Stimulated activated CD8-positive, alpha-beta memory T cell treated with anti-CD3 and anti-CD28 coated beads, Interleukin-4, amount 100 ng/mL, for 1 hour (primary cell): ENCODE data around the gene SLC6A6.

Source experiments
- DNase-seq, 2 donors: peaks; one replicate each; pipeline ENCODE4 v3.0.0-alpha.2; 2020; ENCODE audit warnings: low read depth in 2 of 2, low spot score in 1 of 2

The SLC6A6 gene

DNA sequence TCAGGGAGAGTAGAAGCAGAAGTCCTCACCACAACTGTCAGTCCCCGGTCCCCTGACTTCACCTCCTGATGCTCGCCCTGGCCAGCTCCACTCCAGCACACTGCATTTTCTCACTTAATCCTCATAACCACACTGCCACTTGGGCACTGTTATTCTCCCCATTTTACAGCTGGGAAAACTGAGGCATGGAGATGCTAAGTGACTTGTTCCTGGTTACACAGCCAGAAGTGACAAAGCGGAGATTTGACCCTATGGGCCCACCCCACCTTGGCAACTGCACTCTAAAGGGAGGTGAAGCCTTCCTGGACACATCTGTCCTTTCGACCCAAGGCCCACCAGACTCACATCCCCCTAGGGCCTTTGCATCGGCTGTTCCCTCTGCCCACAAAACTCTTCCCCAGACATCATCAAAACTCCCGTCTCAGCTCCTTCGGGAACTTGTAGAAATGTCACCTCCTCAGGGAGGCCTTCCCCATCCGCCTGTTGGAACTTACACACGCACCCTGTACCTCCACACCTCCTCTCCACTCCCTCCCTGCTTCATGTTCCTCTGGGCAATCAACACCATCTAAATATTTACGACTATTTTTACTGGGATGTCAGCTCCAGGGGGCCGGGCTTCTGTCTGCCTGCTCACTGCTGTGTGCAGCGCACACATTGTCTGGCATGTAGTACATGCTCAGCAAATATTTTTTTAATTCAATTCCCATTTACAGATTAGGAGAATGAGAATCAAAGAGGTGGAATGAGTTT is 134.6 kb downstream of the SLC6A6 start:
- DNase-seq: no peak

DNA sequence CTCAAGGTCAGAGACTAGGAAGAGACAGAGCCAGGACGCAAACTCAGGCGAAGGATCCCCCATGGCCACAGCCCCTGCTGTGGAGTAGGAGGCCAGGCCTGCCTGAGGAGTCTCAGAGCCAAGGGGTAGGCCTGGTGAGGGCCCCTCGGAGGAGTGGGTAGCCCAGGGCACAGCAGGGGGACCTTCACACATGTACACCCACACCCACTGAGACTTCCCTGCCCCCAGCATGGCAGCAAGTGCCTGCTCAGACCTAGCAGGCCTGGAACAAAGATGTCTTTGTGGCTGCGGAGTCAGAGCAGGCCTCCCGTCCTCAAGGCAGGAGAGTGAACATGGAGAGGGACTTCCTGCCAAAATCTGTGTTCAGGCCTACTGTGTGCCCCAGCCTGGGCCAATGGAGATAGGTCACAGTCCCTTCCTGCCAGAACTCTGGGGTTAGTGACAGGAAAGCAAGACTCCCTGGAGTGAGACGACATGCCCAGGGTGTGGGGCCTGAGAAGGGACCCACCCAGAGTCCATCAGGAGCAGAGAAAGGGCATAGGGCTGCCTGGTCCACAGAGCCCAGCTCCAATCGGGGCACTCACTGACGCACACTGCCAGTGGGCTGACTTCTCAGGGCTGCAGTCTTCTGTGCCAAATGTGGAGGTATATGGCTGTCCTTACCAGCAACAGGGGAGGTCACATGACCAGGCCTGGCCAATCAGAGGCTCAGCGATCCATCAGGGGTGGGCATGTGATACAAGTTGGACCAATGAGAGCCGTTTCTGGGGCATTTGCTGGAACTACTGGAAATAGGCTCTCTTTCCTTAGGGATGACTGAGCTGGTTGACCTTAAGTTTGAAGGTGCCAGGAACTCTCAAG is 135.4 kb downstream of the SLC6A6 start:
- no peak for DNase-seq

DNA sequence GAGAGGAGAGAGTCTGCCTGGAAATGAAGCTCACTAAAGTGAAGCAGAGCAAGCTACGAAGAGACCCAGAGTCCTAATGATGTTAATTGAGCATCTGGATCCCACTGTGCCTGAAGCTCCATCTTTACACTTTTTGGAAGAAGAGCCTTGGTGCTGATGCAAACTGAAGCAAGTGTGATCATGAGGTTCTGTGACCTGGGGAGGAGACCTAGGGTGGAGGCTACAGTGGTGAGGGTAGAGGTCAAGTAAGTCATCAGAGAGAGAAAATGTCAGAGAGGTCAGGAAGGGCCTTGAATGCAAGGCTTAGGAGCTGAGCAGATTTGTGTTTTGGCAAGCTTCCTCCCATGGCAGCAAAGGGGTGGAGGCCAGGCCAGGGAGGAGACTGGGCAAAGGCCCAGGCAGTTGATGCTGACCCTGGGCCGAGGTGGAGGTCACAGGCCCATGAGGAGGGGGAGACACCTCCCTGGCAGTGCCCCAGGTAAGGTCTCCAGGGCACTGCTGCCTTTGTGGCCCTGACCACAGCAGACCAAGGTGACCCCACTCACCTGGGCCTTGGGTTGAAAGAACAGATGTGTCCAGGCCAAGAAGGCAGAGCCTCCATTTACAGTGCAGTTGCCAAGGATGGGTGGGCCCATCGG is 136.2 kb downstream of the SLC6A6 start:
- no peak for DNase-seq
